HG02840 (cell line): ENCODE measurements around the gene SCO2.
"Not testable (repeated sequence)": the region's sequence is repeated elsewhere in the genome, so short reads cannot be mapped to it uniquely, and the experiment has no call there.

Experiments used
- ATAC-seq: cut with Tn5 transposase; IDR thresholded peaks from one replicate; pipeline ENCODE4 v1.9.1; 2021; ENCODE audit warnings: mild to moderate bottlenecking, moderate library complexity, moderate number of reproducible peaks; ENCODE audit not compliant: unreplicated experiment, low FRiP score

SCO2 gene

GRCh38 chr22:50553310-50553709 lies 27.9 kb upstream of the SCO2 start:
- no peak for ATAC-seq

- no peak for ATAC-seq
These were observed 25.9 kb upstream of the SCO2 start for GRCh38 chr22:50551160-50551752.

GRCh38 chr22:50550395-50550794 lies 25.0 kb upstream of the SCO2 start:
- no peak for ATAC-seq

GRCh38 chr22:50548921-50549790 lies 23.8 kb upstream of the SCO2 start:
- no peak for ATAC-seq

GRCh38 chr22:50548040-50548920 lies 22.9 kb upstream of the SCO2 start:
- ATAC-seq = no peak

GRCh38 chr22:50547263-50547985 lies 22.0 kb upstream of the SCO2 start:
- no peak for ATAC-seq

GRCh38 chr22:50546326-50547262 lies 21.2 kb upstream of the SCO2 start:
- no peak for ATAC-seq

- no peak for ATAC-seq
These were observed 20.3 kb upstream of the SCO2 start, which contains the start of gene KLHDC7B for GRCh38 chr22:50545522-50546325. Gene KLHDC7B, plus strand, starts transcription at chr22:50545899. Its CDS starts 345 bp downstream, at chr22:50546244.

- ATAC-seq = no peak
These were observed 19.4 kb upstream of the SCO2 start for GRCh38 chr22:50544746-50545253.

- ATAC-seq = no peak
These were observed 18.8 kb upstream of the SCO2 start for GRCh38 chr22:50544078-50544745.

- ATAC-seq = no peak
These were observed 17.1 kb upstream of the SCO2 start for GRCh38 chr22:50542416-50542927.

GRCh38 chr22:50541667-50542026 lies 16.2 kb upstream of the SCO2 start:
- not testable (repeated sequence) for ATAC-seq

GRCh38 chr22:50540381-50540780 lies 15.0 kb upstream of the SCO2 start:
- no peak for ATAC-seq

GRCh38 chr22:50537765-50538164 lies 12.4 kb upstream of the SCO2 start:
- ATAC-seq = no peak

- ATAC-seq = no peak
These were observed 10.8 kb upstream of the SCO2 start for GRCh38 chr22:50536226-50536625.

- ATAC-seq = no peak
These were observed 9.7 kb upstream of the SCO2 start for GRCh38 chr22:50535113-50535512.
